K562 (cell line): ENCODE results near the gene DYRK2. TPM values are rescaled to one million over a fixed set of nuclear protein-coding genes. Genes with fewer than 3 reads are reported as not detected.

Experiments
- ARID1B ChIP-seq: fragments of 450-650 bp; IDR thresholded peaks from 2 replicates; pipeline ENCODE4 v1.6.1; 2016; ENCODE audit warnings: antibody characterized with exemption, mild to moderate bottlenecking, inconsistent platforms
- CBFA2T3 ChIP-seq: fragments of 450-650 bp; IDR thresholded peaks from 2 replicates; pipeline ENCODE4 v1.6.1; 2017
- CEBPG ChIP-seq, 3 experiments: fragments of 200-800 bp in 1 of 3; sonication (Bioruptor generic) in 1 of 3; sonication (generic) in 1 of 3; formaldehyde crosslinking in 1 of 3; IDR thresholded peaks in 2 of 3; conservative IDR thresholded peaks in 1 of 3; 2 replicates each; pipeline versions ENCODE4 v1.6.1 to v1.8.0; 2016 to 2022; ENCODE audit warnings: missing compliant biosample characterization in 2 of 3, missing genetic modification characterization in 2 of 3, mild to moderate bottlenecking in 1 of 3, missing genetic modification reagents in 1 of 3
- HNRNPL ChIP-seq: fragments of 200-400 bp; formaldehyde crosslinking; IDR thresholded peaks from 2 replicates; pipeline ENCODE4 v1.6.1; 2017; ENCODE audit warnings: low read depth, mild to moderate bottlenecking, low read length
- MAZ ChIP-seq, 2 experiments: fragments of 450-650 bp in 1 of 2; sonication (generic) in 1 of 2; formaldehyde crosslinking; IDR thresholded peaks in 1 of 2; conservative IDR thresholded peaks in 1 of 2; 2 replicates each; pipeline versions ENCODE4 v1.4.0 to v1.5.0; 2020; ENCODE audit warnings: mild to moderate bottlenecking in 1 of 2, missing genetic modification reagents in 1 of 2
- MYBL2 ChIP-seq, 2 experiments: fragments of 450-650 bp in 1 of 2; sonication (generic) in 1 of 2; formaldehyde crosslinking in 1 of 2; IDR thresholded peaks; 2 replicates each; pipeline versions ENCODE4 v1.6.1 to v1.8.1; 2017 to 2022; ENCODE audit warnings: borderline replicate concordance in 1 of 2, inconsistent platforms in 1 of 2, low read depth in 1 of 2, mild to moderate bottlenecking in 1 of 2, missing genetic modification reagents in 1 of 2, moderate library complexity in 1 of 2
- NCOA1 ChIP-seq: fragments of 450-650 bp; IDR thresholded peaks from 2 replicates; pipeline ENCODE4 v1.6.1; 2016; ENCODE audit warnings: low read depth
- PML ChIP-seq: IDR thresholded peaks from 2 replicates; pipeline ENCODE4 v1.6.1; 2012; ENCODE audit warnings: low read length, inconsistent platforms
- TBL1XR1 ChIP-seq, 2 experiments: IDR thresholded peaks; 2 replicates each; pipeline ENCODE4 v1.6.1; 2012; ENCODE audit warnings: improper control_type of control experiment in 2 of 2, low read length in 2 of 2, mild to moderate bottlenecking in 1 of 2
- ZNF431 ChIP-seq: sonication (generic); formaldehyde crosslinking; IDR thresholded peaks from 2 replicates; pipeline ENCODE4 v1.8.0; 2022; ENCODE audit warnings: mild to moderate bottlenecking, missing genetic modification reagents
- polyA plus RNA-seq, 8 experiments: library from polyadenylated mRNA; depleted of rRNA in 4 of 8; stranded (reverse) in 5 of 8; unstranded in 3 of 8; fragments of >200 nt; fragmentation: Nextera tagmentation in 2 of 8; fragmentation: Illumina TruSeq in 1 of 8; extraction: Ambion mirVana in 2 of 8; extraction: Trizol in 1 of 8; gene quantifications; 2 replicates each; pipeline versions ENCODE4 v1.2.1 to v1.2.3, GENCODE V29; 2011 to 2014; ENCODE audit warnings: inconsistent platforms in 1 of 8, missing spikeins in 1 of 8
- total RNA-seq, 7 experiments: library from RNA; depleted of rRNA in 6 of 7; stranded (reverse); fragments of >200 nt in 6 of 7; fragmentation: Illumina TruSeq in 2 of 7; extraction: Trizol in 2 of 7; gene quantifications; 2 replicates each; pipeline versions ENCODE4 v1.2.1 to v1.2.3, GENCODE V29; 2011 to 2021; ENCODE audit warnings: low replicate concordance in 1 of 7
- TF ChIP-seq, protein P1 (sequence below): fragments of 250-450 bp; sonication (Bioruptor Pico); IDR thresholded peaks from 2 replicates; pipeline ENCODE4 v1.8.0; 2022; ENCODE audit warnings: inconsistent platforms, mild to moderate bottlenecking, moderate library complexity, borderline replicate concordance

The DYRK2 gene
- total and polyA plus RNA-seq, 9 of the 15 experiments (the other 6 are each of a cell fraction or from before 2014, with no cell fraction given): 1.7 to 15.4 (median 8.4) TPM

- TF ChIP-seq MAZ (CRISPR knock-in tag; conservative IDR thresholded peaks at IDR 0.05 in 1 of 2, IDR thresholded peaks at IDR 0.05 in 1 of 2) (no peak), PML (no peak), TBL1XR1 (IDR thresholded peaks at IDR 0.05; ENCODE audit: low read length in 2 of 2) (no peak), CBFA2T3 (no peak), MYBL2 (IDR thresholded peaks at IDR 0.05; ENCODE audit: low read depth) (no peak), MYBL2 (CRISPR knock-in tag; IDR thresholded peaks at IDR 0.05; ENCODE audit: borderline replicate concordance) (no peak), ZNF431 (CRISPR knock-in tag) (no peak), NCOA1 (no peak), HNRNPL (no peak), ARID1B (no peak), CEBPG (CRISPR knock-in tag; IDR thresholded peaks at IDR 0.05) (no peak), CEBPG (tag; conservative IDR thresholded peaks at IDR 0.05 in 1 of 2, IDR thresholded peaks at IDR 0.05 in 1 of 2) (no peak)
- TF ChIP-seq, protein P1, sequence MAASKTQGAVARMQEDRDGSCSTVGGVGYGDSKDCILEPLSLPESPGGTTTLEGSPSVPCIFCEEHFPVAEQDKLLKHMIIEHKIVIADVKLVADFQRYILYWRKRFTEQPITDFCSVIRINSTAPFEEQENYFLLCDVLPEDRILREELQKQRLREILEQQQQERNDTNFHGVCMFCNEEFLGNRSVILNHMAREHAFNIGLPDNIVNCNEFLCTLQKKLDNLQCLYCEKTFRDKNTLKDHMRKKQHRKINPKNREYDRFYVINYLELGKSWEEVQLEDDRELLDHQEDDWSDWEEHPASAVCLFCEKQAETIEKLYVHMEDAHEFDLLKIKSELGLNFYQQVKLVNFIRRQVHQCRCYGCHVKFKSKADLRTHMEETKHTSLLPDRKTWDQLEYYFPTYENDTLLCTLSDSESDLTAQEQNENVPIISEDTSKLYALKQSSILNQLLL (CRISPR knock-in tag): no peak
- TF ChIP-seq, all 486 proteins: peak for 0
Measured at GRCh38 chr12:67637718-67638117, 10.8 kb upstream of the DYRK2 start (continued).
